ENCODE data around the gene CHN1. TPM values are rescaled to one million over a fixed set of nuclear protein-coding genes. Genes with fewer than 3 reads are reported as not detected.

CHN1 gene
- total RNA-seq, 4 donors from 2014 or later: 3.4 to 60.2 (median 7.1) TPM

DNA sequence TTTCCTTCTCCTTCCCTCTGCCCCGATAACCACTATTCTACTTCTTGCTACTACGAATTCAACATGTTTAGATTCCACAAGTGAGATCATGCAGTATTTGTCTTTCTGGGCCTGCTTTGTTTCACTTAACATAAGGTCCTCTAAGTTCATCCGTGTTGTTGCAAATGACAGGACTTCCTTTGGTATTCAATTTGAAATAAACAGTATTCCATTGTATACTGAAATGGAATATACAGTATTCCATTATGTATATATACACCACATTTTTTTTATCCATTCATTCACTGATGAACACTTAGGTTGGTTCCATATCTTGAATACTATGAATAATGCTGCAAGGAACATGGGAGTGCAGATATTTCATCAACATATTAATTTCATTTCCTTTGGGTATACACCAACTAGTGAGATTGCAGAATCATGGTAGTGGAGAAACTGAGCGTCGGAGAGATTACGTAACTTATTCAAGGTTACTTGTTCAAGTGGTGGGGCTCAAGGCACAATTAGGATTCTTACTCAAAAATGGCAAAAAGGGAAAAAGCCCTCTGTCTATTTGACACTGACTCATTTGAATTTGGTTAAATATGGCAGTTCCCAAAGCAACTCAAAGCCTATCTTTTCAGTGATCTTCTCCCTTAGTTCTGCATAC lies 85.1 kb downstream of the CHN1 start:
- H3K27me3 ChIP-seq: no peaks in the 10 kb centered on the region
- no peak for TF ChIP-seq POLR2A (IDR thresholded peaks at IDR 0.05)
- TF ChIP-seq, protein P1, sequence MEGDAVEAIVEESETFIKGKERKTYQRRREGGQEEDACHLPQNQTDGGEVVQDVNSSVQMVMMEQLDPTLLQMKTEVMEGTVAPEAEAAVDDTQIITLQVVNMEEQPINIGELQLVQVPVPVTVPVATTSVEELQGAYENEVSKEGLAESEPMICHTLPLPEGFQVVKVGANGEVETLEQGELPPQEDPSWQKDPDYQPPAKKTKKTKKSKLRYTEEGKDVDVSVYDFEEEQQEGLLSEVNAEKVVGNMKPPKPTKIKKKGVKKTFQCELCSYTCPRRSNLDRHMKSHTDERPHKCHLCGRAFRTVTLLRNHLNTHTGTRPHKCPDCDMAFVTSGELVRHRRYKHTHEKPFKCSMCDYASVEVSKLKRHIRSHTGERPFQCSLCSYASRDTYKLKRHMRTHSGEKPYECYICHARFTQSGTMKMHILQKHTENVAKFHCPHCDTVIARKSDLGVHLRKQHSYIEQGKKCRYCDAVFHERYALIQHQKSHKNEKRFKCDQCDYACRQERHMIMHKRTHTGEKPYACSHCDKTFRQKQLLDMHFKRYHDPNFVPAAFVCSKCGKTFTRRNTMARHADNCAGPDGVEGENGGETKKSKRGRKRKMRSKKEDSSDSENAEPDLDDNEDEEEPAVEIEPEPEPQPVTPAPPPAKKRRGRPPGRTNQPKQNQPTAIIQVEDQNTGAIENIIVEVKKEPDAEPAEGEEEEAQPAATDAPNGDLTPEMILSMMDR (IDR thresholded peaks at IDR 0.05): no peak
- no peaks in the 10 kb centered on the region for H3K4me1 ChIP-seq
- H3K4me3 ChIP-seq: no peak overlapping the region
- DNase-seq: no peak
- H3K36me3 ChIP-seq: no peaks in the 10 kb centered on the region
- no peak overlapping the region for H3K27ac ChIP-seq
- H3K9me3 ChIP-seq: no peaks in the 10 kb centered on the region

DNA sequence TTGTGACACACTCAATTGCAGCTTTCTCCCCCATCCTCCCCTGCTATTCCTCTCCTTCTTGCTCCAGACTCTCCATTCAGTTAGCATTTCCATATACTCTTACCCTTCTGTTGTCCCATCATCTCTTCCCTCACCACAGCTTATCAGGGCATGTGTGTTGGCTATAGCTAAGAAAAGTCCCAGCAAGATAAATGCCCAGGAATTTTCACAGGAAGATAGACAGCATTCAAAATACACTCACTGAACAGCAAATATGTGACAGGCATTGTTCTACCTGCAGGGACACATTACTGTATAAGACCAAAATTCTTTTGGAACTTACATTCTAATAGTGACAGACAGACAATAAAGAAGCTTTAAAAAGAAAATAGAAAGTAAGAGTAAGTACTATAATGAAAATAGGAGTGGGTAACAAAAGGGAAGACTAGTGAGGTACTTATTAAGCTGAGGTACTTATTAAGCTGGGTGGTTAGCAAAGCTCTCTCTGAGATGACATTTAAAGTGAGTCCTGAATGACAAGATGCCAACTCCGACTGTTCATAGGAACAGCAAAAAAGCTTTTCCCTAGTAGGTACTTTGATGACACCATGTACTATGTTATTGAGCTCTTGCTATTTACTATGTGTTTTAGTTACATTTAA lies 86.2 kb downstream of the CHN1 start:
- Histone ChIP-seq H3K4me3 (no peak overlapping the region), H3K9me3 (no peaks in the 10 kb centered on the region), H3K4me1 (no peaks in the 10 kb centered on the region), H3K27me3 (no peaks in the 10 kb centered on the region), H3K36me3 (no peaks in the 10 kb centered on the region), H3K27ac (no peak overlapping the region)
- DNase-seq: no peak
- TF ChIP-seq POLR2A (IDR thresholded peaks at IDR 0.05): no peak
- TF ChIP-seq, protein P1 (IDR thresholded peaks at IDR 0.05): no peak

DNA sequence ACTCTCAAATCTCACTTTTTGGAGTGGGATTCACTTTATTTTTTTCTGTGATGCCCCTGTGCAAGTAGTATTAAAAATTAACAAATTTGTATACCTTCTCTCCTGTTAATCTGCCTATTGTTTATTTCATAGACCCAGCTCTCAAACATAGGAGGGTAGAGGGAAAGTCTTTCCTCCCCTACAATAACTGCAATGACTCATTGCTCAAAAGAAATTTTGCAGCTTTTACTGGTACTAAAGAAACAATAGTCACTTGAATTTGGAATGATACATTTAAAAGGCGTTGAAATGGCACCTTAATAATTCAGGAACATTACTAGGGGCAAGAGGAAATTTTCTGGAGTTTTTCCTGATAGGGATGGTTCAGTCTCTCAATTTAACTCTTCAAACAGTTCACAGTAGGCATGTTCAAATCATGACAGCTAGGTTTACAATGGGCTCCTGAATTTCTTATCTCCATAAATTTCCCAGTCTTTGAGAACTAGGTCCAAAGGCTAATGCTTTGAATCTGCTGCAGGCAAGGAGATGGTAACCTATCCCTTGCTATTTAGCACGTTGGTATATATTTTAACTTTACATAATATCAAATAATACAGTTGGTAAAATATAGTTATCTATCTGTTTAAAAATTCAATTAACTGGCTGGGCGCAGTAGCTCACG lies 88.8 kb downstream of the CHN1 start:
- Histone ChIP-seq H3K27me3 (no peaks in the 10 kb centered on the region), H3K4me1 (no peaks in the 10 kb centered on the region), H3K27ac (no peak overlapping the region), H3K36me3 (no peaks in the 10 kb centered on the region), H3K4me3 (no peak overlapping the region), H3K9me3 (no peaks in the 10 kb centered on the region)
- no peak for TF ChIP-seq POLR2A (IDR thresholded peaks at IDR 0.05)
- TF ChIP-seq, protein P1 (IDR thresholded peaks at IDR 0.05): no peak
- no peak for DNase-seq

DNA sequence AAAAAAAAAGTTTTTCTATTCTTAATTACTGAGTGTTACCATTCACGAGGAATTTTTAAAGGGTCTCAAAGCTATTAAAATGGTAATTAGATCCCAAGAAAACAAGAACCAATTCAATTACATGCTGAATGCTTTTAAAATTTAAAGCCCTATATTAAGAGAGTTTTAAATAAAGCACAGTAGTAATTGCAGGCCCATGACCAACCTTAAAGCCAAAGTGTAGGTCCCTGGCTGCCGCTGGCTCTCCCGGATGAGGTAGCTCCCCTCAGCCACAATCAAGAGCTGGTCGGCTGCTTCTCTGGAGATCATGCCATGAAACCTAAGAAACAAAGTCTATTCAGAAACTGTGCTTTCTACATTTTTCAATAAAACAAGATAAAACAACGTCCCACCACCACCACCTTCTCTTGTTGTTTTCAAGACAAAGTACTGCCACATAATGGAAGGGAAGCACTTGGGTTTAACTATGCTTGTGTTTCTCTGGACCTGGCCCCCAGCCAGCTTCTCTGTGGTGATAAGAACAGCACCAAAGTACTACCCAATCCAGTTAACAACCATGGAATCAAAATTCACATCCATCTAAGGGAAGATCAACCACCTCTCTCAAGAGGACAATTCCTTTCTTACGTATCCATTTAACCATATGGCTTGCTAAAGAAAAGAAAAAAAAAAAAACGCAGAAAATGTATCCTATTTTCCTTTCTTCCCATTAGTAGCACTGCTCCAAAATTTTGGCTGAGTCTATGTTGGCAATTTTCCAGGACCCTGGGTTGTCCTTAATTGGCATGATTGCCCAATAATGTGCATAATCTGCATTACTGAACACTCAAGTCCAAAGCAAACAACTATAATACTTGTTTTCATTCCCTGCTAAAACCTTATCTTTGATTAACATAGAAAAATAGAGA lies 90.1 kb downstream of the CHN1 start:
- H3K27ac ChIP-seq: no peak overlapping the region
- H3K4me3 ChIP-seq: no peak overlapping the region
- no peaks in the 10 kb centered on the region for H3K4me1 ChIP-seq
- H3K9me3 ChIP-seq: no peaks in the 10 kb centered on the region
- no peak for DNase-seq
- TF ChIP-seq POLR2A (IDR thresholded peaks at IDR 0.05): no peak
- TF ChIP-seq, protein P1 (IDR thresholded peaks at IDR 0.05): no peak
- no peaks in the 10 kb centered on the region for H3K27me3 ChIP-seq
- no peaks in the 10 kb centered on the region for H3K36me3 ChIP-seq

DNA sequence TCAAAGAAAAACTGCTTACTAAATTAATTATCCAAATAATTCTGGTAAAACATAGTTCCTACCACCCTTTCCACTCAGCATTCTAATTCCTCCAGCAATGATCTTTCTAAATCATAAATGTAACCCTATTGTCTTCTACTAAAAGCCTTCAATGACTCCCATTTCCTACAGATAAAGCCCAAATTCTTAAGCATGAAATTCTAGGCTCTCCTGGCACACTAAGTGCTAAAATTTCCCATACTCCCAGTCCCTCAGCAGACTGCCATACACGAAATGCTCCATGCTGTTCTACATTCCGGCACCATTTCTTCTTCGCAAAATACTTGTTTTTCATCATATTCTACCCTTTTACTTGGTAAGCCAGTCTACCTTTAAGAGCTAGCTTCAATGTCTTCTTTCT lies 96.9 kb downstream of the CHN1 start:
- H3K4me3 ChIP-seq: no peak overlapping the region
- TF ChIP-seq, protein P1 (IDR thresholded peaks at IDR 0.05): no peak
- no peak for TF ChIP-seq POLR2A (IDR thresholded peaks at IDR 0.05)
- no peaks in the 10 kb centered on the region for H3K36me3 ChIP-seq
- DNase-seq: no peak
- H3K9me3 ChIP-seq: no peaks in the 10 kb centered on the region
- no peaks in the 10 kb centered on the region for H3K27me3 ChIP-seq
- H3K27ac ChIP-seq: no peak overlapping the region
- no peaks in the 10 kb centered on the region for H3K4me1 ChIP-seq
